Embryonic facial prominence (tissue), 1 donor: Measurements from ENCODE around the gene ZNF334.

Experiments
- DNase-seq: peaks from one replicate; pipeline ENCODE4 v3.0.0-alpha.2; 2016; ENCODE audit errors: extremely low spot score

Gene ZNF334

GRCh38 chr20:46487628-46488027 lies 25.7 kb downstream of the ZNF334 start:
- DNase-seq: no peak

DNA sequence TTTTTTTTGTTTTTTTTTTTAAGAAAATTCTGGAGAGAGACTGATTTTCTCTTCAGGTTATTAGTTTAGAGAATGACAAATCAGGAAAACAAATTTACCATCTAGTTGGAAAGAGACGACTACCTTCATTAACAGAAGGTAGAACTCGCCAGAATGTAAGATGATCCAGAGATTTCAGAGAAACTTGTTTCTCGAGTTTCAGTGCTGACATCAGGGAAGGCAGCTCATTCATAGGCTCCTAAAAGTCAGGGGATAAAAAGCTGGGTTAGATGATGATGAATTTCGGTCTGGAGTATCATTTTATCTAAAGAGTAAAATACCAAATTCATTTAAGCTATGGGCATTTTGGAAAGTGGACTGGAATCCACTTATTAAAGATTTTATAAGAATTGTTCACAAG lies 27.9 kb downstream of the ZNF334 start:
- DNase-seq: no peak

DNA sequence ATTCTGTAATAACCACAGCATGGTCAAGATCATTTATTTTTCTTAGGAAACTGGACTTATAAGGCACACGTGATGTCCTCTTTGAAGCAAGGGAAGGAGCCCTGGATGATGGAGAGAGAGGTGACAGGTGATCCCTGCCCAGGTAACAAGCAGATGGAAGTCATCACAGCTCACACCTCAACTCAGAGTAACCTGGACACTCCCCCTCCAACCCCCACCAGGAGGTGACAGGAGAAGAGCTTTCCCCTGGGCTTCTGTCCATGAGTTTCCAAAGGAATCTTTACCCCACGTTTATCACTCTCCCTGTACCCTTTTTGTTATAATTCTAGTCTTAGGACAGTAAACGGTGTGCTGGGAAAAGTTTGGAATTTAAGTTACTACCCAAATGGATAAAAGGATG lies 28.4 kb downstream of the ZNF334 start:
- no peak for DNase-seq

GRCh38 chr20:46483879-46484278 lies 29.5 kb downstream of the ZNF334 start:
- DNase-seq: no peak

DNA sequence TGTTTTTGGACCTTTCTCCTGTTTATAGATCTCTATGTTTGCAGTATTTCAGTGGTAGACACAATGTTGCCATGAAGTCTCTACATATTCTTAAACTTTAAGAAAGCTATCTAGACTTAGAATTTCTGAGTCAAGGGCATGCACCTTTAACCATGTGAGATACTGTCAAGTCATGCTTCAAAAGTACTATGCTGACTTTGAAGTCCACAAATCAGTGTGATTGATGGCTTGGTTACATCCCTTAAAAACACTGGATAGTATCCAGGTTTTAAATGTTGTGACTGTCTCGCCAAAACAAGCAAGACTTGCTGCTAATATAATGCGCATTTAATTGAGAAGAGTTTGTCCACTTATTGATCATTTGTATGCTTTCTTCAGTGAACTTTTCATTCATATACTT lies 30.5 kb downstream of the ZNF334 start:
- DNase-seq: no peak

DNA sequence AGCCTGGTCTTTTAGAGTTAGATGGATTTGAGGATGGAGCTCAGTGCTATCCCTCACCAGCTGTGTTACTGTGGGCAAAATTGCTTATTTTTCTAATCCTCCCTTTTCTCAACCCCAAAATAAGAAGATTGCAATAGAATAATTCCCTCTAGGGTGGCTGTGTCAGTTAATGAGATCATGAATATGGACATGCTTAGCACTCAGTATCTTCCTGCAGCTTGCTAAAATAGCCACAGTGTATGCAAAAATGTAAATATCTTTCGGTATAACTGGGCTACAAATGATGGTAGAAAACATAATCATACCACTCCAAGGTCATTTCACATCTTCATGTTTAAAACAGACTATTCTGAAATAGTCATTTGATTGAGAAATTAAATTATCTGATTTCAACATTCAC lies 35.7 kb downstream of the ZNF334 start:
- no peak for DNase-seq

DNA sequence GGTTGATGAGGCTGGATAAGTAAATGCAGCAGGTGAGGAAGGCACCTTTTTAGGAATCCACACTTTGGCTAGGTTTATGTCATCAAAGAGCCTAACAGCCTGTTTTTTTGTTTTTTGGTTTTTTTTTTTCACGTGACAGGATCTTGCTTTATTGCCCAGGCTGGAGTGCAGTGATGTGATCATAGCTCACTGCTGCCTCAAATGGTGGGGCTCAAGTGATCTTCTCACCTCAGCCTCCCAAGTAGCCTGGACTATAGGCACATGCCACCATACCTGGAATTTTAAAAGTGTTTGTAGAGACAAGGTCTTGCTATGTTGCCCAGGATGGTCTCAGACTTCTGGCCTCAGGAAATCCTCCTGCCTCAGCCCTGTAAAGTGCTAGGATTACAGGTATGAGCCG lies 36.1 kb downstream of the ZNF334 start:
- DNase-seq: no peak

DNA sequence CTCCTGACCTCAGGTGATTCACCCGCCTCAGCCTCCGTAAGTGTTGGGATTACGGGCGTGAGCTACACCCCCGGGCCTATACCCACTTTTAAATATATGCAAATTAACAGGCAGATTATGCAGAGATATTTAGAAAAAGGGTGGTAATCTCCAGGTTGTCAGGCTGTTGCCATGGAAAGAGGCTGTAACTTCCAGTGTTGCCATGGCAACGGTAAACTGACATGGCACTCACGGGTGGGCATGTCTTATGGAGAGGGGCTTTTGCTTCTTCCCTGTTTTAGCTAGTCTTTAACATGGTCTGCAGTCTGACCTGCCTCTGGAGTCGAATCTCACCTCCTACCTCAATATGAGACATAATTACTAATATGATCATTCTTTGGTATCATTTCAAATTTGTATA lies 44.9 kb downstream of the ZNF334 start:
- DNase-seq: no peak

DNA sequence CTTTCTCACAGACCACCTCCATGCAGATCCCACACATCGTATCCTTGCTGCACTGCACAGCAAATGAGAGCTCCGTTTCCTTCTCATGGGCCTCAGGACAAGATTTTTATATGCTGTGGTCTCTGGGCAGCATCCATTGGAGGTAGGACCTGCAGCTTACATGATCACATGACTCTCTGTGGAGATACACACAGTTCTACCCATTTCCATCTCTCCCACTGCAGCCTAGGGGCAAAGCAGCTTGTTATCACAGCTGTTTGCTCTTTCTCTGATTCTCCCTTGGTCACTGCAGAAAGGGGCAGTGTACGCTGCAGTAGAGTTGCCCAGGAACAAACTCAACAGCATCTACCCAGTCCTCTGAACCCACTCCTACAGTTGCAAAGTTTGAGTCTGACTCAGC lies 48.9 kb downstream of the ZNF334 start:
- DNase-seq: no peak

GRCh38 chr20:46463852-46464251 lies 49.5 kb downstream of the ZNF334 start:
- no peak for DNase-seq

- DNase-seq: no peak
Measured at GRCh38 chr20:46461808-46462207, 51.6 kb downstream of the ZNF334 start.

DNA sequence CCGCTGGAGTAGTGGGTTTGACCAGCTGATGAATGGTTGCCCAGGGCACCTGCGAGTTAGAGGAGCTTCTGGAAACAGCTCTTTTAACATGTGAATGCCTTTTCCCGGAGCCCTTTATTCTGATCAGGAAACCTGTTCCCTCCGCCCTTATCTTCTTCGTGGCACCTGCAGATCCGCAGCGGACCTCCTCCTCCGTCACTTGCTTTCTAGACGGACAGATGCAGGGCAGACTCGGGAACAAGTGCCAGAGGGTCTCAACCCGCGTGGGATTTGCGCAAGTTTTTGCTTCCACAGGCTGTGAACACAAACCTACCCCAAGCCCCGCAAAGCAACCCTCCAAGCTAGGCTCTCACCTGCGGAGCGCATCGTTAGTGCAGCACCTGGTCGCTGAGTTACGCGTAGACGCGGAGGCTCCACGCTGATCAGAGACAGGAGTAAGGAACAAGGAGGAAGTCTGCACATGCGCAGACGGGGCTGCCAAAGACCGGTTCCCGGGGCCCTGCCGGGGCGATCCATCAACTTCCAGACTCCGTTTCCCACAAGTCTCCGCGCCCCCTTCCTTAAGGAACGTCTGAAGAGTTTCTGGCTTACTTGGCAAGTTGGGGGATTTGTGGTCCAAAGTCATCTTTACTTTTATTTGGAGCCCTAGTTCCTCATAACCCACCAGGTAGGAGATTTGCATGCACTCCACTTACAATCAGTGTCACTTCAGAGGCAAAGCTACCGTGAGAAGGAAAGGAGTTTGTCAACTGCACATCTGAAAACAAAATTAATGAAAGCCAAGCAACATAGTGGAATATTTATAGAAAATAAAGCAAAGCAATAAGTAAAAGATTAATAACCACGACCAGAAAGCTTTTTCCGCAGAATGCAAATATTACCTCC lies 54.3 kb downstream of the ZNF334 start:
- peak; percentile 45 for DNase-seq

- DNase-seq: no peak
Measured at GRCh38 chr20:46456255-46457028, 56.9 kb downstream of the ZNF334 start.

- DNase-seq: no peak
Measured at GRCh38 chr20:46455729-46456128, 57.6 kb downstream of the ZNF334 start.
